Bronchial epithelial cell (primary cell): ENCODE data around the gene MAT2B. TPM values are rescaled to one million over a fixed set of nuclear protein-coding genes. Genes with fewer than 3 reads are reported as not detected.
"Not testable (repeated sequence)": the region's sequence is repeated elsewhere in the genome, so short reads cannot be mapped to it uniquely, and the experiment has no call there.

ENCODE experiments used
- DNase-seq: peaks from one replicate; pipeline ENCODE4 v3.0.0-alpha.2; 2010; ENCODE audit warnings: low read depth
- FAIRE-seq: peaks from 2 replicates; lab custom pipeline; 2011; peaks lifted over from hg19 to GRCh38; lab: Jason Lieb, UNC
- H3K27me3 ChIP-seq: 2 replicates; pipeline ENCODE4 v1.5.1; 2011; ENCODE audit warnings: low read length; ENCODE audit not compliant: control insufficient read depth, insufficient read depth
- H3K36me3 ChIP-seq: 2 replicates; pipeline ENCODE4 v1.5.1; 2011; ENCODE audit warnings: low read length; ENCODE audit not compliant: control insufficient read depth, insufficient read depth
- H3K4me3 ChIP-seq: 2 replicates; pipeline ENCODE4 v1.5.1; 2011; ENCODE audit warnings: mild to moderate bottlenecking, low read depth, low read length, control low read depth
- total RNA-seq: library from RNA; depleted of rRNA; stranded (reverse); fragments of >200 nt; gene quantifications from 2 replicates; pipeline ENCODE4 v1.2.1, GENCODE V29; 2014
- TF ChIP-seq, protein P1 (sequence below): IDR thresholded peaks from 2 replicates; pipeline ENCODE4 v1.5.1; 2011; ENCODE audit warnings: mild to moderate bottlenecking, moderate library complexity, low read length, control low read depth, inconsistent platforms; ENCODE audit not compliant: insufficient read depth, severe bottlenecking

Gene MAT2B
- total RNA-seq, 1 donor from 2014 or later: 71.1 TPM

DNA sequence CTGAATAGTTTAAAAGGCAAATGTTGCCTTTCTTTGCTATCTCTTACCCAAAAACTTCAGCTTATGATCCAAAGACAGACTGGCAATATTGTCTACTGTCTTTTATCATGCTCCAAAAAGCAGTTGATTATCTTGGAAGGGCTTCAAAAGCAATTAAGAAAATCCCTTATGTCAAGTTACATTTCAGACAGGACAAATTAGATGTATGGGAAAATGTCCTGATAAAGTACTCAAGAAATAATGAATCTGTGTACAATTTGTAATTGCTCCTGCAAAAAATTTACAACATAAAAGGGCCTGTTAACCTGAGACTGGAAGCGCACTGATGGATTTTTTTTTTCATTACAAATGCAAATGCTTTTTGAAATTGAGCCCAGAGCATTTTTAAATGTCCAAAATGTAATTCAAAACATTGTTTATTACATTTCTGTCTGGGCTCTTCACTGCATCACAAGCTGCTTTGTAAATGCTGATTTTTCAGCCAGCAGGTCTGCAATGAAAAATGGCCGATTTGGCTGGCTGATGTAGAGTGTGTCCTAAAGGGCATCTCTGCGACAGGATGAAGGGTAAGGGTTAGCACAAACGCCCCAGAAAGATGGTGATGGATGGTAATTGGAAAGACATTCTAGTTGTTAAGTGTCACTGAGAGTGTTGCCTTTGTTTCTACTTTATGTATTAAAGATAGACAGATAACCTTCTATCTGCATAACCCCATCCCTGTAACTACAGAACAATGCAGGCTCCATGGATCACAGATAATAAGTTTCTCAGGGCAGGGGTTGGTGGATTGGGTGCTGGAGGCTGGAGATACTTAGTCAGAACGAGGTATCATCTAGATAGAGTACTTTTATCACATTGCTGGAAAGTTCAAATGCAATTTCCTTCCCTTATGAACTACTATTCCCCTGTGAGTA, 27.0 kb downstream of the MAT2B start:
- TF ChIP-seq, protein P1, sequence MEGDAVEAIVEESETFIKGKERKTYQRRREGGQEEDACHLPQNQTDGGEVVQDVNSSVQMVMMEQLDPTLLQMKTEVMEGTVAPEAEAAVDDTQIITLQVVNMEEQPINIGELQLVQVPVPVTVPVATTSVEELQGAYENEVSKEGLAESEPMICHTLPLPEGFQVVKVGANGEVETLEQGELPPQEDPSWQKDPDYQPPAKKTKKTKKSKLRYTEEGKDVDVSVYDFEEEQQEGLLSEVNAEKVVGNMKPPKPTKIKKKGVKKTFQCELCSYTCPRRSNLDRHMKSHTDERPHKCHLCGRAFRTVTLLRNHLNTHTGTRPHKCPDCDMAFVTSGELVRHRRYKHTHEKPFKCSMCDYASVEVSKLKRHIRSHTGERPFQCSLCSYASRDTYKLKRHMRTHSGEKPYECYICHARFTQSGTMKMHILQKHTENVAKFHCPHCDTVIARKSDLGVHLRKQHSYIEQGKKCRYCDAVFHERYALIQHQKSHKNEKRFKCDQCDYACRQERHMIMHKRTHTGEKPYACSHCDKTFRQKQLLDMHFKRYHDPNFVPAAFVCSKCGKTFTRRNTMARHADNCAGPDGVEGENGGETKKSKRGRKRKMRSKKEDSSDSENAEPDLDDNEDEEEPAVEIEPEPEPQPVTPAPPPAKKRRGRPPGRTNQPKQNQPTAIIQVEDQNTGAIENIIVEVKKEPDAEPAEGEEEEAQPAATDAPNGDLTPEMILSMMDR: no peak
- Histone ChIP-seq H3K36me3 (no peaks in the 10 kb centered on the region), H3K4me3 (no peak overlapping the region), H3K27me3 (no peaks in the 10 kb centered on the region)
- DNase-seq: no peak
- no peak for FAIRE-seq

DNA sequence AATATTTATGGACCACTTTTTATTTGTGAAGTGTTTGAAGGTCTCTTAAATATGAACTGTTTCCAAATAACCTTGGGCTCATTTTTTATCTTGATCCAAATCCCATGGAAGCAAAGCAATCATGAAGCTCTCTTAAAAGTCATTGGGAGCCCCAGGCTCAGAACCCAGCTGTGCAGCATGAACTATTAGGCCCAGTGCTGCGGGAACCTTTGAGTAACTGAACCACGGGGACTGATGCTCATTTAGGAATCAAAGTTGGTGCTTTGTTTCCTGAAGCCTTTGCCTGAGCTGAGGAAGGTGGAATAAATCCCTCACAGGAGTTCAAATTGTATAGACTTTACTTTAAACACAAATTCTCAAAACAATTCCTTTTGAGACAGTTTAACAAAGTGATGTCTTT, 27.8 kb downstream of the MAT2B start:
- H3K4me3 ChIP-seq: no peak overlapping the region
- no peaks in the 10 kb centered on the region for H3K36me3 ChIP-seq
- TF ChIP-seq, protein P1: no peak
- no peak for FAIRE-seq
- no peaks in the 10 kb centered on the region for H3K27me3 ChIP-seq
- no peak for DNase-seq

DNA sequence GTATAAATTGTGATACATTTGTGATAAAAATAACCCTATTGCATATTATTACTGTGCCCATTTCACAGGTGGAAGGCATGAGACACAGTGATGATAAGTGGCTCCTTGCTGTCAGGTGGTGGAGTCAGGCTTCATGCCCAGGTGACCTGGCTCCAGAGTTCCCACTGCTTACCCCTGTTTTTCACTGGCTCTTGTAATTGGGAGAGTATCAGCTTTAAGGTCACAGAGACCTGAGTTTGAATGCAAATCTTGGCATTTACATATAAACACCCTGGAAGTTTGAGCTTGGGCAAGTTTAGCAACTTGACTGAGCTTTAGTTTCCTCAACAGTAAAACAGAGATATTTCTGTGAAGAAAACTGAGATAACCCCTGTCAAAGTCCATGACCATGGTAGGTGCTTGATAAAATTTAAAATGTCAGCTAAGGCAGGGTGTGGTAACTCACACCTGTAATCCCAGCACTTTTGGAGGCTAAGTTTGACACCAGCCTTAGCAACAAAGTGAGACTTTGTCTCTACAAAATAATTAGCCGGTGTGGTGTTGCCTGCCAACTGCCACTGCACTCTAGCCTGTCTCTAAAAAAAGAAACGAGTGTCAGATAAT, 29.2 kb downstream of the MAT2B start:
- FAIRE-seq (no peak), DNase-seq (no peak)
- TF ChIP-seq, protein P1: no peak
- H3K27me3 ChIP-seq: no peaks in the 10 kb centered on the region
- H3K4me3 ChIP-seq: no peak overlapping the region
- H3K36me3 ChIP-seq: no peaks in the 10 kb centered on the region

DNA sequence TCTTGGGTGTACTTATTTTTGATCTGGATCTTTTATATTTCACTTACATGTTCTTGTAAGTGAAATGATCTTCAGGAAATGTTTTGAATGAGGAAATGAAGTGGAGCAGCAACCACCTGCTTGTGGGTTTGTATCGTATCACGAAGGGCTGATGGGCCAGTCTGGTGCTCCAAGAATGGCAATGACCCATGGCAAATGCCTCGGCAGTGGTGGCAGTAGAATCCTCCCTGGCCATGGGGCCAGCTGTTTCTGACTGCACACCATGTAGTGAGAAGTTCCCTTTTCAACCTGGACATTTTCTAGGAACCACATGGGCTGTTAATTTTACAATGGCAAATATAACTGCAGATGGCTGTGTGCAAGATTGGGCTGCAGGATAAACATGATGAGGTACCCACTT, 29.9 kb downstream of the MAT2B start:
- DNase-seq: no peak
- H3K36me3 ChIP-seq: no peaks in the 10 kb centered on the region
- TF ChIP-seq, protein P1: no peak
- H3K4me3 ChIP-seq: no peak overlapping the region
- no peaks in the 10 kb centered on the region for H3K27me3 ChIP-seq
- FAIRE-seq: no peak

DNA sequence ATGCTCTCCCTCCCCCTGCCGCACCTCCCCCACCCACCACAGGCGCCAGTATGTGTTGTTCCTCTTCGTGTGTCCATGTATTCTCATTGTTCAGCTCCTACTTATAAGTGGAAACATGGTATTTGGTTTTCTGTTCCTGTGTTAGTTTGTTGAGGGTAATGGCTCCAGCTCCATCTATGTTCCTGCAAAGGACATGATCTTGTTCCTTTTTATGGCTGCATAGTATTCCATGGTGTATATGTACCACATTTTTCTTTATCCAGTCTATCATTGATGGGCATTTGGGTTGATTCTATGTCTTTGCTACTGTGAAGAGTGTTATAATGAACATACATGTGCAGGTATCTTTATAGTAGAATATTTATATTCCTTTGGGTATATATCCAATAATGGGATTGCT, 31.0 kb downstream of the MAT2B start:
- H3K4me3 ChIP-seq, H3K27me3 ChIP-seq, H3K36me3 ChIP-seq, FAIRE-seq, DNase-seq: not testable (repeated sequence)

DNA sequence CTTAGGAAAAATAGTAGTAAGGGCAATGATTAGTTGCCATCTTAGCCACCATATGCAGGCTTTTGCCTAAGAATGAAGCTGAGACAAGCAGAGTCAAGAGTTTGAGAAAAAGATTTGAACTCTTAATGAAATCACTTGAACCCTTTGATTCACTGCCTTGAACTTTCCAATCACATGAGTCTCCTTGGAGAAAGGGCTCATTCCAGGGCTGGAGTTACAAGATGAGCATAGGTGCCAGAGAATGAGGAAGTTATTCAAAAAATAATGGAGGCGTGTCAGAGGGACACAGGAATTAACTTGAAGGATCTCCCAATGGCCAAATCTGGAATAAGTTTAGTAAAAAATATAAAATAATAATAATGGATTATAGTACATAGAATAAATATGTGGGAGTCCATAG, 35.3 kb downstream of the MAT2B start:
- TF ChIP-seq, protein P1: no peak
- Histone ChIP-seq H3K4me3 (no peak overlapping the region), H3K27me3 (no peaks in the 10 kb centered on the region), H3K36me3 (no peaks in the 10 kb centered on the region)
- FAIRE-seq: no peak
- no peak for DNase-seq
